HG03139 (cell line): ENCODE data around the gene UBAP1.
"Not testable (repeated sequence)": the region's sequence is repeated elsewhere in the genome, so short reads cannot be mapped to it uniquely, and the experiment has no call there.

Experiments
- ATAC-seq: cut with Tn5 transposase; IDR thresholded peaks from one replicate; pipeline ENCODE4 v1.9.1; 2021; ENCODE audit not compliant: unreplicated experiment

Gene UBAP1

GRCh38 chr9:34178436-34179212 is at the start of gene UBAP1:
Gene UBAP1, plus strand, starts transcription at chr9:34179043. Its CDS starts 41,872 bp downstream, at chr9:34220915.
- peak; percentile 96 for ATAC-seq

DNA sequence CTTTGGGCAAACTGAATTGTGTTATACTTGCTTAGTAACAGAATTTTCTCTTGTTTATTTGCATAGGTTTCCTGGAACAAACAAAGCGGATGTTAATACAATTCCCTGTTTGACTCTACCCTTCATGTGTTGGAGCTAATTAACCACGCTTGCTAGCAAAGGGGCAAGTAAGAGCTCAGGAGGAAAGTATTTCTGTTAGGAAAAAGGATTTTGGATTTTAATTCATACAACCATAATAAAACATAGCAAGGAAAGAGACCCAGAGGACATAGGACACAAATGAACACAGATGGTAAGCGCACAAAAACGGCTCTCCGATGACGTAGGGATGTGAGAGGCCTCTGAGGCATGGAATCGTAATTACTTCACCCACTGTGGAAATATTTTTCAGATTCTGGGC is 47.3 kb upstream of the UBAP1 start:
- ATAC-seq = no peak

GRCh38 chr9:34133436-34133949 is 45.4 kb upstream of the UBAP1 start:
- no peak for ATAC-seq

DNA sequence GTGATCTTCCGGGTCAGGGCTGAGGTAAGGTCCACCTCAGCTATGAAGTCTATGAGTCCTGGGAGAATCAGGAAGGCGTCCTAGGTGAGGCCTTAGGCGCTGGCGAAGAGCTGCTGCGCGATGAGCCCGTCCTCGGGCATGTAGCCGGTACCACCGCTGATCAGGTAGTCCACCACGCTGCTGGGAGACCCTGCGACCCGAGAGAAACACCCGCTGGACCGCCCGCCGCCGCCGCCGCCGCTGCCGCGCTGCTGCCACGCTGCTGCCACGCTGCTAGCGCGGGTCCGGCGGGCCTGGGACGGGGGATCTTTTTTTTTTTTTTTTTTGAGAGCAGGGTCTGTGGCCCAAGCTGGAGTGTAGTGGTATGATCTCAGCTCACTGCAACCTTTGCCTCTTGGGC is 44.3 kb upstream of the UBAP1 start:
- no peak for ATAC-seq

- not testable (repeated sequence) for ATAC-seq
Observed at GRCh38 chr9:34138644-34139043, 40.2 kb upstream of the UBAP1 start.

- no peak for ATAC-seq
Observed at GRCh38 chr9:34139477-34140146, 39.2 kb upstream of the UBAP1 start.

DNA sequence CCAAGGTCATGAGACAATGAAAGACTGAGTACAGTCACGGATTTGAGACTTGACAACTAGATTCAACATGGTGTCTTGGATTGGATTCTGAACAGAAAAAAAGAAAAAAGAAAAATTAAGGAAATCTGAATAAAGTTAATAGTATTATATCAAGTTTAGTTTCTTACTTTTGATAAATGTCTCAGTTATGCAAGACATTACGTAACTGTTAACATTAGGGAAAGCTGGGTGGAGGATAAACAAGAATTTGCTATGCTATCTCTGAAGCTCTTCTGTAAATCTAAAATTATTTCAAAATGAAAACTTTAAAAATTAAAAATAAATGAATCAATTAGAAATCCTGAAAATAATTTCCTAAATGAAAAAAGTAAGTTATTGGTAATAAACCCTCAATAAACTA is 38.0 kb upstream of the UBAP1 start:
- ATAC-seq = no peak

DNA sequence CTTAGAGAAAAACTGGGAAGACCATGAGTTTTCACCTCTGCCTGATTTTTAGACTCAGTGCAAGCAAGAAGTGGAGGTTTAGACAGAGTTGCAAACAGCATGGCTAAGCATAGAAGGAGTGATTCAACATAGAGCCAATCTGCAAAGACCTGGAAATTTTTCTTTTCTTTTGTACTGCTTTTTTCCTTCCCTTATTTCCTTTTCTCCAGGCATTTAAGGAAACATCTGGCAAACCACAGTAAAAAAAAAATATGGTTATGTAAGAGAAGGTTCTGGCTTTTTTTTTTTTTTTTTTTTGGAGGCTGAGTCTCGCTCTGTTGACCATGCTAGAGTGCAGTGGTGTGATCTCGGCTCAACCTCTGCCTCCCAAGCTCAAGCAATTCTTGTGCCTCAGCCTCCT is 35.7 kb upstream of the UBAP1 start:
- ATAC-seq = no peak

GRCh38 chr9:34145165-34145564 is 33.7 kb upstream of the UBAP1 start:
- no peak for ATAC-seq

- ATAC-seq = no peak
Observed at GRCh38 chr9:34151398-34151797, 27.4 kb upstream of the UBAP1 start.

DNA sequence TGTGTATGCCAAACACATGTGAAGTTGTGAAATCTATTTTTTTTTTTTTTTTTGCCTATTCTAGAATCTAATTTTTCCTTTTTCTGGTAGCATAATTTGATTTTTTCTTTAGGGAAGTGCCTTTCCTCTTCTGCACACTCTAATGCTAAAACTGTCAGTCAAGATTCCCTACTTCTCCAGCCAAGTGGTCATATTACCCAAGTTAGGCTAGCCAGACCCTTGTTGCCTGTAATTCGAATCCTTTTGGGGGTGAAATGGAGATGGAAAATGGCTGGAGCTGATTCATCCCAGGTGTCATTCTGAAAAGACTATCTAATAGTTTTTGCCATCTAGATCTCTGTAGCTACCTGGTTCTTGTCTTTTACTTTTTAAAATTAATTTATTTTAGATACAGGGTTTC is 24.8 kb upstream of the UBAP1 start:
- ATAC-seq = no peak

GRCh38 chr9:34157318-34157717 is 21.5 kb upstream of the UBAP1 start:
- no peak for ATAC-seq

- ATAC-seq = no peak
Observed at GRCh38 chr9:34157898-34158297, 20.9 kb upstream of the UBAP1 start.

GRCh38 chr9:34158362-34158869 is 20.4 kb upstream of the UBAP1 start:
- no peak for ATAC-seq

DNA sequence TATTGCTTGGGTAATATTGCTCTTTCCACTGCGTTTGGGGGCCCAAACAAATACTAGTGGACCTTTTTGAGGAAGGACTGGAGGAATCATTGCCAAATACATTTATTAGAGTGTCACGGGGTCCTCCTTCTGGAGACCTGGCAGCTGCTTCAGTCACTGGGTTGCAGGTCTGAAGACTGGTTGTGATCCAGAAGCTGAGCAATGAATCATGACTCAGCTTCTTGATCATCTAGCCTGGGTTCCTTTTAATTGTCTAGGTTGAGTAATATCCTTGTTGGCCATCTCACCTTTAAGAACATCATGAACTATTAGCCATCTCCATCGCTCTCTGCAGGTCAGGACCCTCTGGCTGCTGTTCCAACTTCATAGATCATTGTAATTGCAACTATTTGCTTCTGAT is 15.4 kb upstream of the UBAP1 start:
- ATAC-seq = no peak

GRCh38 chr9:34169125-34169524 is 9.7 kb upstream of the UBAP1 start:
- ATAC-seq = no peak

- ATAC-seq = no peak
Observed at GRCh38 chr9:34170237-34170991, 8.4 kb upstream of the UBAP1 start.

GRCh38 chr9:34171753-34172535 is 6.9 kb upstream of the UBAP1 start:
- ATAC-seq = no peak

DNA sequence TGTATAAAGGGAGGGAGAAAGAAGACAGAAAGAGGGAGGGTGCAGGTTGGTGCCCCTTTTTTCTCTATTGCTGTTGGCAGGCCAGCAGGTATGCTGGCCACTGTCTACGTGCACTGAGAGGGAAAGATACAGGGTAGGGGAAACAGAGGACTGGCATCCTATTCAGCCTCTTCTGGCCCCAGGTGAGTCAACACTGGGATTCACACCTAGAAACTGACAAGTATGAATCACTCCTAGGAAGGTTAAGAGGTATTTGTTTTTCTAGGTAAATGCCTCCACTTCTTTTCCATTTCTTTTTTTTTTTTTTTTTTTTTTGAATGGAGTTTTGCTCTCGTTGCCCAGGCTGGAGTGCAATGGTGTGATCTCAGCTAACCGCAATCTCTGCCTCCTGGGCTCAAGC is 2.8 kb upstream of the UBAP1 start:
- ATAC-seq = no peak

- ATAC-seq = no peak
Observed at GRCh38 chr9:34177593-34178435, 1.0 kb upstream of the UBAP1 start.
